NCI-H2107 treated with DMSO at 0.1 percent for 48 hours (cell line): ENCODE measurements around the gene TSPAN12.

ENCODE experiments used
- DNase-seq: peaks from one replicate; lab custom pipeline; 2025; ENCODE audit not compliant: unreplicated experiment; lab: John Stamatoyannopoulos, UW

The TSPAN12 gene

DNA sequence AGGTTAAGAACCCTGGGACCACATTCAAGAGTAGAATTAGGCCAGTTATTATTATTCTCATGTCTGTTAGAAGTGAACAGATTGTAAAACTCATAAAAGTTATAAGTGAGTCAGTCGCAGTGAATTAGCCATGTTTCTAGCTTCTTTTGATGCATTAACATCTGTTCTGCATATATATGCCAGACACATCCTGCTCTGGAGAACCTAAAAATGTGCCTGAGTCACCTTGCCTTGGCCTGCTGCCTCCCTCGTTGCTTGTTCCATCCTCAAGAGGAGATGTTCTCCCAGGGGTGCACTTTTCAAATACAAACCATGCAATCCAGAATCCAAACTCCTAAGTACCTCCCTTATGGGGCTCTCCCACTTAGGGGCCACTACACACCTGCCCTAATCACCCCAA, 14.8 kb downstream of the TSPAN12 start:
- no peak for DNase-seq

DNA sequence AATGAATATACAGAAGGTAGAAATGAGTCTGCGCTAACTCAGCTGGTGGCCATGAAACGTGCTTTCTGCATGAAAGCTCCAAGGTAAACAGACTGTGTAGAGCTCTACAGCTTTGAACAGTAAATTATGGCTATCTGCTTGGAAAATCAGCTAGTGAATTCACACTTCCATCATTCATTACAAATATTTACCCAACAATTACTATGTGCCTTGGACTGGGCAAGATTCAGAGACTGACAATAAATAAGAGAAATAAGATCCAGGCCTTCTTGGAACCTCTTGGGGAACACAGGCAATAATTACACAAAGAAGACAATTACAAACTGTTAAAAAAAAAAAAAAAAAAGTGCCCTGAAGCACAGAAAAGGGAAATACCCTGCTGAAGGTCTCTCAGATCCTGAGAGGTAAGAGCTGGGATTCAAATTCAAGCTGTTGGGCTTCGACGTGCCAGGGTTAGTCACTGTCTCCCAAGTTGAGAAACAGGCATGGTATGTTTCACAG, 15.8 kb downstream of the TSPAN12 start:
- no peak for DNase-seq

DNA sequence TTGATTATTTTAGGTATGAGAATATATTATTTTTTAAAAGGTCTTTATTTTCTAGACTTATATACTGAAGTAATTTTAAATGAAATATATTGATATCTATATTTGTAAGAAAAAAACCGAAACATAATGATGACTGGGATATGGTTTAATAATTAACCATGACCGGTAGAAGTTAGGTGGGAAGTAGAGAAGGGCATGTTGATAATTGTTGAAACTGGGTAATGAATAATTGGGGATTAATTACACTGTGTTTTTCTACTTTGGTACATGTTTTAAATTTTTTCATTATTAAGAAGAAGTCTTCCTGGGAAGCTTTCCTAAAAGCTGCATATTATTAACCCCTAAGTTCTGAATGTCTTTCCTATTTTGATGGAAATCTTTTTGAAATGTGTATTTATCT, 16.3 kb downstream of the TSPAN12 start:
- DNase-seq: no peak

DNA sequence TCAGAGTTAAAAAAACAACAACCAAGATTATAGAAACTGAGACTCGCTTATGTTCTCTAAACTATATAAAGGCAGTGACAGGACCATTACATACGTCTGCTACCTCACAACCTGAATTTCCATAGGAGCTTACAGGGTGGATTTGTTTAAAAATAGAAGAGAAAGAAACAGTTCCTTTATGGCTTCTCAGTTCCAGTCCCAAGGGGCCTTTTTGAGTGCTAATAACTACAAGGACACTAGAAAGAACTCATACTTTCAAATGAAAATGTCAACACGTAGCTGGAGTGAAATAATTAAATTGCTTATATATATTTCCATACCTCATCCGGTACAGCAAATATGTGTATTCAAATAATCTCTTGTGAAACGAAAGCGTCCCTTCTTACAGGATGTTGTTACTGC, 19.7 kb downstream of the TSPAN12 start:
- DNase-seq: no peak

DNA sequence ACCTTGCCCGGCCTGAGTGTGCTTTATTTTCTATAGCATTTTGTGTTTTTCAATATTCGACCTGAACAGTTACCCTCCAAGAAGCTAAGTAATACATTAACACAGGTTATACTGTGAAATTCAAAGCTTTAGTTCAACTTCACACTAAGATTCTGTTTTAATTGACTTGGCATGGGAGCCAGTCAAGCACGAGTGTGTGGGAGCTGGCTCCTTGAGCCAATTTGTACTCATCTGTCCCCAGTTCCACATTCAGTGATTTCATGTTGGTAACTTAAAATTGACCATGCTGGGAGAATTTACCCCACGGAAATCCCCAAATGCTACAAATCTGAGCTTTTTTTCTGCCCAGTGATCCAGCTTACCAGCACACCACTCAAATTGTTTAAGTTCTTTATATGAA, 20.3 kb downstream of the TSPAN12 start:
- no peak for DNase-seq

DNA sequence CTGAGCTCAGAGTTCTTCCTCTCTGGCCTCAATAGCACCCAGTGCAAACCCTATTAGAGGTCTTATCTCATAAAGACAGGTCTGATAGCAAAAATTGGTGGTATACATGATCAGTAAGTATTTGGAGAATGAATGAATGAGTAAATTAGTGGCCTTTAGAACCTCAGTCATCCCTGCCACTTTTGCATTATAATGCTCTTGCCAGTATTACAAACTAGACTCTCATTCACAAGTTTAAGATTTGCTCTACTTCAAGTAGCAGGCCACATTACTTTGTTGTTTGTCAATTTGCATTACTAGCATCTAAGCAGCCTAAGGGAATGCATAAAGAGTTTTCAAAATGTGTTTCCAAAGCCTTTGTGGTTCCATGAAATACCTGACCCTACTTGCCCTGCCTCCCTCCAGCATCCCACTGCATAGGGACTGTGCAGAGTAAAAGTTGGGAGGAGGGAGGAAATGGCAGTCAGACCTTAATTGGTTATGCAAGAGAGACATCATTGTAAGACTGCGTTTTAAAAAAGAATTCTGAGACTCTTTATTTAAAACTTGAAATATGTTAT, 21.3 kb downstream of the TSPAN12 start:
- DNase-seq: no peak

DNA sequence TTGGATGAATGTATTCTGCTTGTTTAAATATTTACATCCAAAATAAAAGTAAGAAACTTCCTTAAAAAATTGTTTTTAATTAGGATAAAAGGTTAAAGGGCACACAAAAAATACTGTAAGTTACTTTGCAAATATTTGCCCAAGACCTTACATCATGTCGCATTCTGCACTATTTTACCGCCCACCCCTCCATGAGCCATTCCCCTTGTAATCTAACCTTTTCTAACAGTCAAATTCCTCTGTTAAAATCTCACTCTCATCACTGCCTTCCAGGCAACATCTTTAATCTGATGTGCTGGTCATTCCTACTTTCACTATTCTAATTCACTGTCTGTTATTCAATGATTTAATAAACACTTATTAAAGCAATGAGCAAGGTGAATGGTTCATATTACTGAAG, 23.2 kb downstream of the TSPAN12 start:
- no peak for DNase-seq

DNA sequence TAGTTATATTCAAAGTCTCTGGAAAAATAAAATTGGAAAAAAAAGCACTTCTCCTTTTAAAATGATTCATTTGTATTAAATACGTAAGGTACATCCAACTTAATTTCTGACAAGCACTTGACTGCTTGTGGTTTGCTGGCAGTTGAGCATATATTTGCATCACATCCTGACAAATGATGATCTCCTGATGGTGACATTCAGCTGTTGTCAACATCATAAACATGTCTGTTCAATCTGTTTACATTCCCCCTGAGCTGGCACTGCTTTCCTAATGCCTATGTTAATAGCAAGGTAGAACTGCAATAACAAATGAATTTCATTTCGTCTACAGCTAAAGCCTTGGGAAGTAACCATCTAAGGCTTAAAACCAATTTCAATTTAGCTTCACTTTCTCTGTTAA, 24.4 kb downstream of the TSPAN12 start:
- DNase-seq: no peak

DNA sequence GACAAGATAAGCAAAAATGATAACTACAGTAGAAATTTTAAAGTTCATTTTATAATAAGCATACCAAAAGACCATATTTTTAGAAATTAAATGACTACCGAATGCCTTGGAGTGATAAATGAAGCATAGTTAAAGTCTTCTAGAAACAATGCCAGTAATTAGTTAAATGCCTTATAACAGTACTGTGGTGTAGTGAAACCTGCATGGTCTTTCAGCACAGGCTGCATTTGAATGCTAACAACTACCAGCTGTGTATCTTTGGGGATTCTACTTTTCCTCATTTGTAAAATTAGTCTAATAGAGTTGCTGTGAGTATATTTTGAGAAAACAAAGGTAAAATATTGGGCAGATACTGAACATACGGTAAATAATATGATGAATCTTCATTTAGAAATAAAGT, 25.1 kb downstream of the TSPAN12 start:
- DNase-seq: no peak

DNA sequence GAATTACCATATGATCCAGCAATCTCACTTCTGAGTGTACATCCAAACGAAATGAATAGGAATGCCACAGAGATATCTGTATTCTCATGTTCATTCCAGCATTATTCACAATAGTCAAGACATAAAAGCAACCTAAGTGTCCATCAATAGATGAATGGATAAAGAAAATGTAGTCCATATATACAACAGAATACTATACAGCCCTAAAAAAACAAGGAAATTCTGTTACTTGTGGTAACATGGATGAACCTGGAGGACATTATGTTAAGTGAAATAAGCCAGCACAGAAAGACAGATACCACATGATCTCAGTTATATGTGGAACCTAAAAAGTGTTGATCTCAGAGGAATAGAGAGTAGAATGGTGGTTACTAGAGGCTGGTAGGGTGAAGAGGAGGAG, 26.7 kb downstream of the TSPAN12 start:
- DNase-seq: no peak

DNA sequence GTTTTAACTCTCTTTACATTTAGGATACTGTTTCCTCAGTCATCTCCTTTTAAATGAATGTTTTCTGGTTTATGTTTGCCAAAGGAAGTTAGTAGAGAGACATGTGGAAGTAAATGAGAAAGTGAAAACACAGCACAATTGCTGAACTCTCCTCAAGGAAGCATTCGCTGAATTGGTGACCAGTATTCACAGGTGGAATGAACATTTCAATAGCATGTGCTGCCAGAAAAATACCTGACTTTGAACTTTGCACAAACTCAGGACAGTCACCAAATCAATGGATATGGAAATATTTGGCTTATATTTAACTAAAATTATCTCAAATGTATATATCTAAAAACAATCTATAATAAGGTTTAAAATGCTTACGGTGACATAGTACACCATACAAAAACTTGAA, 28.5 kb downstream of the TSPAN12 start:
- DNase-seq: no peak

DNA sequence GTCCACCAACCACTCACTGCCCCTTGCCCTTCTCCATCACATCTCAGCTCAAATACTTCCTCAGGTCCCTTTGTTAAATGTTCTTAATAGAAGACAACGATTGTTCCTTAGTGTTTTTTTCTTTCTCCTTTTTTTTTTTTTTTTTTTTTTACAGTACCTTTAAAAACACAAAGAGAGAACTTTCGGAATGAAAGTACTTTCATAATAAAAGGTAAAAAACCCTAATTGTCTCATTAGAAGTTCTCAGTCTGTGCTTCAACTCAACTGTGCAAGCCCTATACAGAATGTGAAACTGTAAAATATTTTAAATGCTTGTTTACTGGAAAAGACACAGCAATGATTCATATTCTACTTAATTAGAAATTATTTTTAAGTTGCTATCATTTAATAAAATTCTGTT, 29.4 kb downstream of the TSPAN12 start:
- no peak for DNase-seq

DNA sequence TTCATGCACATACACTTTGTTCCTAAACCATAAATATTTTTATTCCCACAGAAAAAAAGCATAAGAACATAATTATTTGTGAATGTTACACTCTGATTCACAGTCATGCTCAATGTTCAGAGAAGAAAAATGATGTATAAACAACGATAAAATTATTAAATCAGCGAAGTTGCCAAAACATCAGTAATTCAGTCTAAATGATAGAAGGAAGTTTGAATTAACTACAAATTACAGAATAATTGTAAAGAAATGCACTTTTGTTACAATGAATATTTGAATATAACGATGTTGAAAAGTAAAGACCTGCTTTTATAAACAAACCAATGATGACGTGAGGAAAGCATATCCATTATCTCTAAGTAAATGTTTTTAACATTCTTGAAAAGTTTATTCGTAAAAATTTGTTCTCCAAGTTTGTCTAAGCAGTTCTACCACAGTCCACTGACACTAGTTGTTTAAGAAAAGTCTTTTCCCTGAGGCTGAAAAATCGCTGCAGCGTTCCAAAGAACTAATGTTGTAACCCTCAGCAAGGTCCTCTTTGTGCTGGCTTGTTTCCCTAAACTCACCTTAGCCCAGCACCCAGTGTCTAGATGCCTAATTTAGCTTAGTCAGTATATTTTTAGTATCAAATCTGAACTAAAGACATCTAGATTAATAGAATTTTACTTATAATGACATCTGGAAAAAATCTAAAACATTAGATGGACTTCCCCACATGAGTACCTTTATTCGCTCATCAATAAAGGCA, 30.4 kb downstream of the TSPAN12 start:
- no peak for DNase-seq

DNA sequence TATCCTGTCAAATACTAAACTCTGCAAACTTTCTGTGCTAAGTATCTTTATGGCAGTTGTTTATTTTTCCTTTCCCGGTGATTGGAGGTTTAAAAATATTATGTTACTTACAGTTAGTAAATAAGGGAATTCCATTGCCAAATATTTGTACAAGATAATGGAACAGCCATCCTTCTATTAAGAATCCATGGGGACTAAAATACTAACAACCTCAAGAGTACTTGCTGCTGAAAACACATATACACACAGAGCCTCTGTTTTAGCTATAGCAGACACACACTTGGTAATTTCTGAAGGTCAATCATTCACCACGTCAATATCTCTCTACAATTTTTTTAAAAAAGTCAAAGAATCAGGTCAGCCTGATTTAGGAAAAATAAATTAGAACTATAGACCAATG, 32.4 kb downstream of the TSPAN12 start:
- DNase-seq: no peak

DNA sequence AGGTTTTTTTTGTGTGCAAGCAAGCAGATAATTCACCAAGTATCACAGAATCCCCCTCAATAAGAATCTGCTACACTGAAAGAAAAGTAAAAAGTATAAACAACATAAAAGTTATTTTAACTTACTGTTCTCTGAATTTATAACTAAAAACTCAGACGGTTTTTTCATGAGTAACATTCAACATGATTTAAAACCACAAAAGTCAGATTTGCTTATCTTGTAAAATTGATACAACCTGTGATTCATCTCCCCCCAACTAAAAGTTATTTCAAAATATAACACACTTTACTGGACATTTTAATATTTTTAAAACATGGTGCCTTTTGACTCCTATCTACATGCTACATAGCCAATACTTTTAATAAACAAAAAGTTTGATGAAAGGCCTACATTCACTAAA, 32.8 kb downstream of the TSPAN12 start:
- no peak for DNase-seq

DNA sequence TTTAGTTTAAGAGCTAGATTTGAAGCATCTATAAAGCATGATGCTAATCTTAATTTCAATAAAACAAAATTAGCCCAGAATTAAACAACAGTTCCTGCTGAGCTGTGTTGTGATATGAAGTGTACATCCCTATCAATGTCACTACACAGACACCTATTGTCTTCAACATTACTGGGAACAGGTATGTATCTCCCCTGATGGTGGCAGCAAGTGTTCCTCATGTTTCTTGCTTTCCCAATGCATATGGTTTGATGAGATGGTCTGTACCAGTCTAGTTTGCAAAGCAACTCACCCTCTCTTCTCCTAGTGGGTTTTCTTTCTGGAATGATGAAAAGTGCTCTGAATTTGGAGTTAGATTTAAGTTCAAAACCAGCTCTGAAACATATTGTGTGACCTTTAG, 38.1 kb downstream of the TSPAN12 start:
- DNase-seq: no peak

DNA sequence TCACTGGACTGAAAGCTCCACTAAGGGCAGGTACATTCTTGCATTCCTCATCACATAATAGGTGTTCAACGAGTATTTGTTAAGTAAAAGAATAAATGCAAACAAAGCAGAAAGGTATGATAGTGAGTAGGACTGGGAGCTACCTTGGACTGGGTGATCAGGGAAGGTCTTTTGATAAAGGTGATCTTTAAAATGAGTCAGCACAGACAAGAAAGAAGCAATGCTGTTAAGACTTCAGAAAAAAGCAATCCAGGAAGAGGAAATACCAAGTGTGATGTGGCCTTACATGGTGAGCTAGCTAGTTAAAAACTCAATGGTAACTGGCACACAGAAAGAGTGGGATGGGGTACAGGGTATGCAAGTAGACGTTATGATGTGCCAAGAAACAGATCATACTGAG, 40.1 kb downstream of the TSPAN12 start:
- DNase-seq: no peak

DNA sequence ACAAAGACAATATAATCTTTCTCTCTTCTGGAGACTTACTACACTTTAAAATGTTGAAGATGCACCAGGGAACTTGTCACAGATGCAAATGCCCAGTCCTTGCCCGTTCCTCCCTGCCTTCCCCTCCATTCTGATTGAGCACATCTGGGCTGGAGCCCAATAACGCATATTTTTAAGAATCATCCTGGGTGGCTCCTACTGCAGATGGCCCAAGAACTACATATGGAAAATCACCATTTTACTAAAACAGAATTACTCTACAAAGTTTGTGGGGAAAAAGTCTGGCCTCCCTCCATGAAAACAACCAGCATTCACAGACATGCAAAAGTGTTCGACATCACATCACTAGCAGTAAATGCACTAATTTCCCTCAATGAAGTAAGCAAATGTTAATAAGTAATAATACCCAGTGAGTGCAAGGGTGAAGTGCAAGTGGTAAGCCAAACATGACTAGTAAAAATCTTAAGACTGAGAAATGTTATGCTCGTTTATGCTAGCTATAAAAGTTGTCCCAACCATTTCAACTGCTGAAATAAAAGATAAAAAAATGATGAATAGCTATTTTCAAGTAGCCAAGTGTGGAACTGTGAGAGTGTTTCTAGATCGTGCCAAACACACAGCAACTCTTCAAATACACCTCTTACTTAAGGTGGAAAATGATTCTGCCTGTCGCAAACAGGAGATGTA, 43.5 kb downstream of the TSPAN12 start:
- DNase-seq: no peak

DNA sequence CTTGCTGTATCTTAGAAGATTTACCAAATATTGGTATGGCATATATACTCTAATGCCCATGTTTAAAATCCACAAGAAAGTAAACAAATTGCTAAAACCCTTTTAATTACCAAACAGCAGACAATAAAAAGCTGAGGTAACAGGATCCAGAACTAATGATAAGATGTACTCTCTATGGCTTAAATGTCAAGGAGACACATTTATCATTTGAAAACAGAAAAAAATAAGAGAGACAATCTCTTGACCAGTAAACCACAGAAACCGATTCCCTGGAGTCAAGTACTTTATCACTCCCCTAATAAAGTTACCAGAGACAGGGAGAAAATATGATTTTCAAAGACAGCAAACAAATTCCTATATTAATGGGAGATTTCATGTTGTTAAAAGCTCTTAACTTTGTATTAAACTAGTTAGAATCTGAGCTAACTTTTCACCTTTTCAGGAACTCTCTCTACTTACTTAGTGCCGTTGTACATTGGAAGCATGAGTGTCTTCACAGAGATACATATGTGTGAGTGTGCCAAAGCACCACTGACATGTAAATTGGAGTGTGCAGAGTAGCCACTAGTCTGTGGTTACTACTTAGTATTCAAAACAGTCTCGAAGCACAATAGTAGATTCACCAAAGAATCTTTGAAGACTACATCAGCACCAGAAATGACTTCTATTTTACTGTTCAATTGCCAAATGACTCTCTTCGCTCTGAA, 44.2 kb downstream of the TSPAN12 start:
- DNase-seq: no peak

DNA sequence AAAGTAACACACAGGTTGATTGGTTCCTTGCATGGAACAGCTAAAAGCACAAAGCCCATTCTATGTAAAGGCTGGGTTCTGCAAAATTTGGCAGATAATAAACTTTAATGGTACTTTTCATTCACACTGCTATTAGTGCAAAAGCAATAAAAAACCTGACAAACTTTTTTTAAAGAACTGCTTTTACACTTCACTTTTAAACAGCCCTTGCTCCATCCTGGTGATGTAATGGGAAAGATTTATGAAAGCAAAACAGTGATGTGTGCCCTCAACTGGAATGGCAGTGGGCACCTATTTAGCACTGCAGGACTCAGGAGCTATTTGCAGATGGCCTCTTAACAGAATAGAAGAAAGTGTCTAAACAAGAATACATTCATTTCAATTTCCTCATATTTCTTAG, 44.9 kb downstream of the TSPAN12 start:
- no peak for DNase-seq

DNA sequence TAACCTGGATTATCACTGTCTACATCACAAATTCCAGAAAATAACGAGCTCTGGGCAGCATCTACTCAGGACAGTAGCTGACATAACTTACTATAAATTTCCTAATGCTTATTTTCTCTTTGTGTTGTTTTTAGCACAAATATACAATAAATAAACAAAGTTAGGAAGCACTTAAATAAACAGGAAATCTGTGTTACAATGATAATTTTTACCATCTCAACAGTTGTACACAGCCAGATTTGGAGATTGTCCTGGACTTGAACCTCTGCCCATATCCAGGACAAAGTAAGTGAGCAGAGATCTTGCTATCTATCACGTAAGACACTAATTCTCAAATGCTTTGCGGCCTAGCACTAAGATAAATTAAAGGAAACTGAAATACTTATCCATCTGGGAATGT, 48.7 kb downstream of the TSPAN12 start:
- no peak for DNase-seq

DNA sequence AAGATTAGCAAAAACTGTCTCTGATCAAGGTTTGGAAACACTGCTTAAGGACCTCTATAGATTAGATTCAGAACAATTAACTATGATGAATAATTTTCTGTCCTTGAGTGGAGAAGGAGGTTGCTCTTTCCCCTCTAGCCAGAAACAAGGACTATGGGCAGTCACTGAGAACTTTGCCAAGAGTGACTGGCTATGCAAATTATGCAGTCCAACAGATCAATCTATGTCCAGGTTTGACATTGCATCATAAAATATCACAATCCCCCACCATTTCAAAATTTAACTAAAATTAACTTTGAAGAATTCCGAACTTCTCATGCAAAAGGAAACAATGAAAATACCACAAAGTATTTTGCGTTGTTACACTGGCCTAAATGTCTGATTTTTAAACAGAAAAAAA, 50.6 kb downstream of the TSPAN12 start:
- DNase-seq: no peak
